Thyroid gland (tissue), 4 donors: ENCODE data around the gene MICU1. TPM values are rescaled to one million over a fixed set of nuclear protein-coding genes. Genes with fewer than 3 reads are reported as not detected.
A peak's percentile ranks its signal among the peaks of the same experiment; 100 is the strongest.

ENCODE experiments used
- DNase-seq, 2 donors: peaks; one replicate each; pipeline ENCODE4 v3.0.0-alpha.2; 2019
- H3K27ac ChIP-seq, 3 donors: fragments of 200-600 bp; sonication (generic); 1 replicate in 2 of 3; 2 replicates in 1 of 3; pipeline ENCODE4 v1.5.1; 2016 to 2019; ENCODE audit warnings: mild to moderate bottlenecking in 1 of 3, moderate library complexity in 1 of 3
- H3K27me3 ChIP-seq: fragments of 200-600 bp; sonication (generic); one replicate; pipeline ENCODE4 v1.5.1; 2019
- H3K36me3 ChIP-seq, 2 donors: fragments of 200-600 bp; sonication (generic); one replicate each; pipeline ENCODE4 v1.5.1; 2016 to 2019
- H3K4me1 ChIP-seq, 2 donors: fragments of 200-600 bp; sonication (generic); one replicate each; pipeline ENCODE4 v1.5.1; 2017 to 2019
- H3K4me3 ChIP-seq, 3 donors: fragments of 200-600 bp; sonication (generic); replicated peaks in 1 of 3; 1 replicate in 2 of 3; 2 replicates in 1 of 3; pipeline ENCODE4 v1.5.1; 2016; ENCODE audit warnings: mild to moderate bottlenecking in 1 of 3
- H3K9me3 ChIP-seq: fragments of 200-600 bp; sonication (generic); one replicate; pipeline ENCODE4 v1.5.1; 2017
- POLR2A ChIP-seq, 2 donors: fragments of 450-650 bp; IDR thresholded peaks; one replicate each; pipeline ENCODE4 v1.6.1; 2017; ENCODE audit warnings: antibody characterized with exemption in 2 of 2, mild to moderate bottlenecking in 2 of 2, moderate library complexity in 1 of 2
- WGBS, 2 donors: methylation state at CpG; one replicate each; pipeline ENCODE4 v1.1.5; 2017; 5-methylcytosine and 5-hydroxymethylcytosine counted together
- intact Hi-C: fragments of 100-400 bp; cut with DNase I; formaldehyde crosslinking; loops from one replicate; pipeline ENCODE4 v1.15.1; 2023
- total RNA-seq, 4 donors: library from RNA; depleted of rRNA; stranded (reverse); fragments of >200 nt; gene quantifications; one replicate each; pipeline ENCODE4 v1.2.3, GENCODE V29; 2016
- TF ChIP-seq, protein P1 (sequence below), 6 experiments: fragments of 200-600 bp in 3 of 6; fragments of 450-650 bp in 3 of 6; sonication (generic) in 3 of 6; IDR thresholded peaks; one replicate each; pipeline ENCODE4 v1.5.1; 2016 to 2019; ENCODE audit warnings: antibody characterized with exemption in 6 of 6, mild to moderate bottlenecking in 2 of 6, inconsistent platforms in 1 of 6, moderate library complexity in 1 of 6

MICU1 gene
- total RNA-seq, 4 donors from 2014 or later: 26.5 to 33.9 (median 31.5) TPM

- WGBS, 2 donors: 45 to 62% methylated on average over 9 to 10 of the region's 12 CpGs
- peaks cover 24% of the 10 kb centered on the region in 2 donors for H3K36me3 ChIP-seq
- intact Hi-C loops: loop anchor here (10.0 kb wide), 1 partner anchor 378 kb away; no protein-coding TSS in a partner anchor
Observed at GRCh38 chr10:72332423-72333111, 293.3 kb downstream of the MICU1 start.

DNA sequence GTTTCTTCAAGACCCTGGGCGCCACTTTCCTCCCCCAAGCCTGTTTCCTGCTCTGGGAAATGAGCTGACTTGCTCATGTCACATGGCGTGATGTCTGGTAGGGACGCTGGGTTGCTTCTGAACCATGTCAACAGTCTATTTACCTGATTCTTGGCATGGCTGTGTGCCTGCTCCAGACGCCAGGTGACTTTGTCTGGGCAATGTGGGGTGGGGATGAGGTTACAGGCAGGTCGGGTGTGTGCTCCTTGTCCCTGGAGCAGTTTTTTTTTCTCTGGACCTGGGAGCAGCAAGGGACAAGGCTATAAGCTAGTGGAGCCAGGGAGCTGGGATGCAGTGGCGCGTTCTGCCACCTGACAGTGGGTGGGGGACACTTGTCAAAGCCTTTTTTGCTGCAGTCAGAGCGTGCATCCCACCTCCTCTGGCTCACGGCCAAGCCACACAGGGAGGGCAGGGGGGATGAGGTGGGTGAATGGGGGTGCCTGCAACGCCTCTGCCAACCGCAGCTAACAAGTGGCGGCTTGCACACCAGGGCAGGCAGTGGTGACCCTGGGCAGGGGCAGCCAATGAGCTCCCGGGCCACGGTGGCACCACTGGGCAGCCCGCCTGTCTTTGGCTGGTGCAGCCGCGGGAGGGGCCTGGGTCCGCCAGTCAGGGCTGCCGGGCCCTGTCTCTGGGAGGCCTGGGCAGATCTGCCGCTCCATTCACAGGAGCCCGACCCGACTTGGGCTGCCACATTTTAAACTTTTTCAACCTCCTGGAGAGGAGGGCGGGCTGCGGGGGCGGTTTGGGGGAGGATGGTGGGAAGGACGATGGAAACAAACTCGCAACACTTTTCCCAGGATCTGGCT, 294.1 kb downstream of the MICU1 start:
- WGBS, 2 donors: 5 to 6% methylated on average over 12 to 20 of the region's 27 CpGs
- H3K4me1 ChIP-seq: peaks cover 59 to 87% of the 10 kb centered on the region in 2 donors
- H3K36me3 ChIP-seq: peaks cover 20 to 22% of the 10 kb centered on the region in 2 donors
- intact Hi-C loops: loop anchor here (10.0 kb wide), 1 partner anchor 377 kb away; no protein-coding TSS in a partner anchor
- H3K4me3 ChIP-seq: no peak overlapping the region
- DNase-seq: peak; percentile 96 to 97
- TF ChIP-seq, protein P1, sequence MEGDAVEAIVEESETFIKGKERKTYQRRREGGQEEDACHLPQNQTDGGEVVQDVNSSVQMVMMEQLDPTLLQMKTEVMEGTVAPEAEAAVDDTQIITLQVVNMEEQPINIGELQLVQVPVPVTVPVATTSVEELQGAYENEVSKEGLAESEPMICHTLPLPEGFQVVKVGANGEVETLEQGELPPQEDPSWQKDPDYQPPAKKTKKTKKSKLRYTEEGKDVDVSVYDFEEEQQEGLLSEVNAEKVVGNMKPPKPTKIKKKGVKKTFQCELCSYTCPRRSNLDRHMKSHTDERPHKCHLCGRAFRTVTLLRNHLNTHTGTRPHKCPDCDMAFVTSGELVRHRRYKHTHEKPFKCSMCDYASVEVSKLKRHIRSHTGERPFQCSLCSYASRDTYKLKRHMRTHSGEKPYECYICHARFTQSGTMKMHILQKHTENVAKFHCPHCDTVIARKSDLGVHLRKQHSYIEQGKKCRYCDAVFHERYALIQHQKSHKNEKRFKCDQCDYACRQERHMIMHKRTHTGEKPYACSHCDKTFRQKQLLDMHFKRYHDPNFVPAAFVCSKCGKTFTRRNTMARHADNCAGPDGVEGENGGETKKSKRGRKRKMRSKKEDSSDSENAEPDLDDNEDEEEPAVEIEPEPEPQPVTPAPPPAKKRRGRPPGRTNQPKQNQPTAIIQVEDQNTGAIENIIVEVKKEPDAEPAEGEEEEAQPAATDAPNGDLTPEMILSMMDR (IDR thresholded peaks at IDR 0.05): peak in 5 of 6 experiments; percentile 28 to 72 (median 53)
- peak in 1 of 2 donors; percentile 63 for TF ChIP-seq POLR2A (IDR thresholded peaks at IDR 0.05)
- no peaks in the 10 kb centered on the region for H3K27me3 ChIP-seq
- no peaks in the 10 kb centered on the region for H3K9me3 ChIP-seq
- H3K27ac ChIP-seq: peak overlapping the region; percentile 82 to 98 (median 97)

More at GRCh38 chr10:72332423-72333111, 293.3 kb downstream of the MICU1 start:
- H3K4me3 ChIP-seq: no peak overlapping the region
- peak overlapping the region; percentile 82 to 98 (median 97) for H3K27ac ChIP-seq
- H3K27me3 ChIP-seq: no peaks in the 10 kb centered on the region
- peaks cover 61 to 91% of the 10 kb centered on the region in 2 donors for H3K4me1 ChIP-seq
- DNase-seq: no peak
- TF ChIP-seq POLR2A (IDR thresholded peaks at IDR 0.05): no peak
- TF ChIP-seq, protein P1 (IDR thresholded peaks at IDR 0.05): no peak
- H3K9me3 ChIP-seq: no peaks in the 10 kb centered on the region

- Histone ChIP-seq H3K4me3 (no peak overlapping the region), H3K9me3 (no peaks in the 10 kb centered on the region), H3K36me3 (peaks cover 8 to 12% of the 10 kb centered on the region in 2 donors), H3K4me1 (peaks cover 63 to 79% of the 10 kb centered on the region in 2 donors), H3K27ac (peak overlapping the region; percentile 82 to 98 (median 97)), H3K27me3 (no peaks in the 10 kb centered on the region)
- TF ChIP-seq POLR2A (IDR thresholded peaks at IDR 0.05): no peak
- TF ChIP-seq, protein P1 (IDR thresholded peaks at IDR 0.05): no peak
- no peak for DNase-seq
- intact Hi-C loops: loop anchor here (10.0 kb wide), 1 partner anchor 375 kb away; no protein-coding TSS in a partner anchor
- WGBS, 2 donors: 74 to 81% methylated on average over 2 of the region's 2 CpGs
Observed at GRCh38 chr10:72330069-72330426, 295.8 kb downstream of the MICU1 start.

DNA sequence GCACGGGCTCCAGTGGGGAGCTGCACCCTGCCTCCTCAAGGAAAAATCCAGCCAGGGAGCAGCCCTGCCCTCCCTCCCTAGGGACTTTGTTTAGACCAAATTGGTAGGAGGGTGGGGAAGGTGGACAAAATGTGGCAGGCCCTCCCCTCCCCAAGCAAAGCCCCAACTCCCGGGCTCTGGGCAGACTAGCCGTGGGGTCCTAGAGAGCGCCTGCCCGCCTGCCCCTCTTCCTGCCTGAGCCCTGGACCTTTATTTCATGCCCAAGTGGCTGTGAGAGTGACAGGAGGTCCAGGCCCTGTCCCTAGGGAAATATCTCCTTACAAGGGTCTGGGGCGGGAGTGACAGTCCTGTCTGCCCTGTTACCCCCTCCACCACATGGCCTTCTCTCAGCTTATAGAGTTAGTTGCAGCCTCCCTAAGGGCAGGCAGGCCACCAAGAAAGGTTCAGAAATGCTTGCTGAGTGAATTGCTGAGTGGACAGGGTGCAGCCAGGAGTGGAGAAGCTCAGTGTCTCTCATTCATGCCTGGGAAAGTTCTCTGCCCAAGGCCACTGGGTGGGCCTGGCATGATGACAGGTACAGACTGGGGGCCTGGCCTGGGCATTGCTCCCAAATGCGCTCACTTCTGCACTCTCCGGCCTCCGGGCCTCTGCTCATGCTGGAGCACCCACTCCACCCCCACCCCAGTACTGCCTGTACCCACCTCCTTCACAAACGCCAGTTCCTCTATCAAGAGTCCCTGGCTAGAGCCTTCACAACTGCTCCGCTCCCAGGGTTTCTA, 296.4 kb downstream of the MICU1 start:
- peaks cover 66 to 81% of the 10 kb centered on the region in 2 donors for H3K4me1 ChIP-seq
- 60% methylated on average over 10 to 11 of the region's 11 CpGs for WGBS, 2 donors
- DNase-seq: peak; percentile 85 to 88
- no peaks in the 10 kb centered on the region for H3K9me3 ChIP-seq
- peaks cover 5 to 6% of the 10 kb centered on the region in 2 donors for H3K36me3 ChIP-seq
- intact Hi-C loops: loop anchor here (5.0 to 10.0 kb wide), 3 partner anchors 52 to 375 kb away; no protein-coding TSS in a partner anchor
- no peak overlapping the region for H3K4me3 ChIP-seq
- TF ChIP-seq POLR2A (IDR thresholded peaks at IDR 0.05): peak in 1 of 2 donors; percentile 12
- TF ChIP-seq, protein P1 (IDR thresholded peaks at IDR 0.05): peak in 1 of 6 experiments; percentile 3
- peak overlapping the region; percentile 82 to 98 (median 97) for H3K27ac ChIP-seq
- H3K27me3 ChIP-seq: no peaks in the 10 kb centered on the region
